Fibroblast of peridontal ligament (primary cell): ENCODE results near the gene TTC8.

Source experiments
- DNase-seq: peaks from one replicate; pipeline ENCODE4 v3.0.0-alpha.2; 2010; ENCODE audit errors: extremely low read depth

Gene TTC8

DNA sequence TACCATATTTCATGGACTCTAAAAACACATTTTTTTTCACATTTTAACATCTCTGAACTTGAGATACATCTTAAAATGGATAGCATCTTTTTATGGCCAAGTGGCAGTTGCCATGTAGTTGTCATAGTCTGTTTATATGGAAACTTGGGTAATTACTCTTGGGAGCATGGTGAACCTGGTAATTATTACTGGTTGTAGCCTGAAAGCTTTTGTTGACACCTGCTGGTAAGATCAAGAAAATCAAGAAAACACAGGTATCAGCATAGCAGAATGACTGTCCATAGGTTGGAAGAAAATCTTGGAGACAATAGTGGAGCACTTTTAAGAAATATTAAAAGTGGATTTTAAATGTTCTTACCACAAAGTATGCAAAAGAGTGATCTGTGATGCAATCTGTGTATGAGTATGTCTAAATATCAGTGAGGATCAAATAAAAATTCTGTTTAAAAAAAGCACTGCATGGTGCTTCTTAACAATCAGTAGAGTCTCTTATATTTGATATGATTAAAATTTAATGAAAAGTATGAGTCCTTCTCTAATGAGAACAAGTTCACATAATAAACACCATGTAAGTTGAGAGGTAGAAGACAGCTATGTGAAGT, 44.2 kb downstream of the TTC8 start:
- peak; percentile 35 for DNase-seq

DNA sequence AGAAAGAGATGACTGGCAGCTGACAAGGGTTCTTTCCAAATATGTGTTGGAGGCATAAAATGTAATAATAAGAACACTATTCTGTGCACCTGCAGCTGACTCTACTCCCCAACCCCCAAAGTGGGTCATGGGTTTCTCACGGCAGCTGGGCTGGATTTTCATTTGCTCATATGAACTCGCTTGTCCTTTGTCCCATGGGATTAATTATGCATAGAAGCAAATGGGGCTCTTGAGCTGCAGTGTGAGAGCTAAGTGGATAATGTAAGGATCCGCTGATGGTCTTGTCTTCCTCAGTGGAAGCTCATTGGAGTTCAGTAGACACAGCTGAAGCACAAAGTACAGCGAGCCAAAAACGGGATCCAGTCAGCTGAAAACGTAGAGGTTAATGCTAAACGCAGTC, 46.3 kb downstream of the TTC8 start:
- no peak for DNase-seq

DNA sequence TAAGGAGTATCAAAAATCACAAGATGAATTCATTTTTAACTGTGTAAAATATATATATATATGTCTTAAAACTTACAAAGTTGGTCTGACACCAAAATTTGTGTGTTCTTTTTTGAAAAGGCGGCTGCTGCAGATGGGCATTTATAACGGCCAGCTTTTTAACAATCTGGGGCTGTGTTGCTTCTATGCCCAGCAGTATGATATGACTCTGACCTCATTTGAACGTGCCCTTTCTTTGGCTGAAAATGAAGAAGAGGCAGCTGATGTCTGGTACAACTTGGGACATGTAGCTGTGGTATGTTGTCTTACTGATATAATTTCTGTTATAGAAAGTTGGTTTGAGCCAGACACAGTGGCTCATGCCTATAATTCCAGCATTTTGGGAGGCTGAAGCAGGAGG, 47.0 kb downstream of the TTC8 start:
- no peak for DNase-seq

GRCh38 chr14:88872976-88873375, 48.5 kb downstream of the TTC8 start:
- DNase-seq, result peak; percentile 16

- no peak for DNase-seq
These were observed 52.7 kb downstream of the TTC8 start for GRCh38 chr14:88877192-88877591.

- DNase-seq, result peak; percentile 70
These were observed 54.6 kb downstream of the TTC8 start for GRCh38 chr14:88879022-88879421.

DNA sequence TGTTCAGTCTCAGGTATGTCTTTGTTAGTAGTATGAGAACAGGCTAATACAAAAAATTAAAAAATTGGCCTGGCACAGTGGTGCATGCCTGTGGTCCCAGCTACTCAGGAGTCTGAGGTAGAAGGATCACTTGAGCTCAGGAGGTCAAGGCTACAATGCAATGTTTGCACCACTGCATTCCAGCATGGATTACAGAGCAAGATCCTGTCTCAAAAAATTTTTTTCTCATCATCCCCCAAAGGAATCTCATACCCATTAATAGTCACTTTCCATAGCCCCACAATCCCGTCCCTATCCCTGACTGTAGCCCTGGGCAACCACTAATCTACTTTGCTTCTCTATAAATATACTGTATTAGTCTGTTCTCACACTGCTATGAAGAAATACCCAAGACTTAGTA, 57.8 kb downstream of the TTC8 start:
- DNase-seq, result no peak

- DNase-seq, result peak; percentile 59
These were observed 70.7 kb downstream of the TTC8 start for GRCh38 chr14:88895116-88895515.

- no peak for DNase-seq
These were observed 76.7 kb downstream of the TTC8 start for GRCh38 chr14:88901189-88901588.

DNA sequence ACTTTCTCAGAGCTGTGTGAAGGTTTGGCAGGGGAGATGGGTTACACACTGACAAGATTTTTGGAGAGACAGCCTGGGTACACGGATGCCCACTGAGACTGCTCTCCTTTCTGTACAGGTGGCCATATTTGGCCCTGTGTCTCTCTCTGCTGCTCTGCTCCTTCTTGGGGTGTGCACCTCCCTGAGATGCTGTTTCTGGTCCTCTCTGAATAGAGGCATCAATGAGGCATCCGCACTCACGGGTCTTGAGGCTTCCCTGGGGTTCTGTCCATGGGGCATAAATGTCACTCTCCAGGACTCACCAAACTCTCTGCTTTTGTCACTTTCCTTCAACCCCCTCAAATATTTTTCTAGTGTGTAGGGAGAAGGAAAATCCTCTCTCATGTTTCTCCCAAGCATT, 77.5 kb downstream of the TTC8 start:
- DNase-seq, result no peak

GRCh38 chr14:88902850-88903249, 78.4 kb downstream of the TTC8 start:
- no peak for DNase-seq

DNA sequence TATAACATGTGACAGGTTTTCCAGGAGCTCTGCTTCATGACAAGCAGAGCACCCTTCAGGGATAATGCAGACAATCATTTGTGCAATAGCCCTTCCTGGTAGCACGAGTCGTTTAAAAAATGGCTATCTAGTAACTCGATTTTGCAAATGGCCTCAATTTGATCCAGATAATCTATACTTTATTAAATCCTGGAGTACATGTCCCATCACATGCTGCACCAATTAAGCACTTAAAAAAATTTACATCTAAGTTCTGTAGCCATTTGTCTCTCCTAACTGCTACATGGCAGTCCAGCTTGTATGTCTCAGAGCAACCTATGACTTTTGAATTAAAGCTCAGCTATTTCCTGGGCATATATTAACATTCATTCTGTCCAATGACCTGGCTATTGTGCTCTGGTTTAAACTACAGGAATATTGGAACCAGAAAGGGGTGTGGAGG, 79.8 kb downstream of the TTC8 start:
- DNase-seq, result no peak

DNA sequence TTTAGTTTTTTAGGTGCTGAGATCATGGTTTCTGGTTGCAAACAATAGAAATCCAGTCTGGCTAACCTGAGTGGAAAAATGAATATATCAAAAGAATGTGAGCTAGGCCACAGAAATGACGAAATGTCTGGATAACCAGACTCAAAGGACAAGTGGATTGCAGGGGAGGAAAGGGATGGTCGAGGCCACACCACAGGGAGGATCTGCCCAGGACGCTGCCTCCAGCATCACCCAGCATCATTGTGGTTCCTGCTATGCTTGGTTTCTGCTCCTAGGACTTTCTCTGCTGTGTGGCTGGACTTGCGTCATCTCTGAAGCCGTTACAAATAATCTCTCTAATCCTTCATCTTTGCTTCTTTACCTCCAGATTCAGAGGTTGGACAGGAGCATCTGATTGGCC, 80.4 kb downstream of the TTC8 start:
- peak; percentile 3 for DNase-seq

GRCh38 chr14:88908216-88908615, 83.8 kb downstream of the TTC8 start:
- DNase-seq, result no peak

DNA sequence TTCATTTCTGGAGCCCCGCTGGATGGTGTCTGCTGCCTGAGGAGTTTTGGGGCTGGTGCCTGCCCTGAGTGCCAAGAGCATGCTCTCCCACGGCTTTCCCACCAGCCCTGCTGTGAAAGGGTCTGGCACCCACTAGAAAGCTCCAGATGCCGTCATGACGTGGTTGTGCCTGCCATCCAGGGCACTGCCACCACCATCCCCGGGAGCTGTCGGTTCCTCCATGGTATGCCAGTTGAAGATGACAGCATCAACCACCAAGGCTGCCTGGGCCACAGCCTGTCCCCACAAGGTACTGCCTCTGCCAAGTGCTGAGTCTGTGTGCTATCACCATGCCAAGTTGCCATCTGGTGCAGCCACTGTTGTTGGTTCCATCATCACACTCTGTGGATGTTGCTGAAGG, 85.9 kb downstream of the TTC8 start:
- DNase-seq, result no peak

- DNase-seq, result no peak
These were observed 87.4 kb downstream of the TTC8 start for GRCh38 chr14:88911809-88912208.

- DNase-seq, result no peak
These were observed 90.5 kb downstream of the TTC8 start for GRCh38 chr14:88914956-88915355.

DNA sequence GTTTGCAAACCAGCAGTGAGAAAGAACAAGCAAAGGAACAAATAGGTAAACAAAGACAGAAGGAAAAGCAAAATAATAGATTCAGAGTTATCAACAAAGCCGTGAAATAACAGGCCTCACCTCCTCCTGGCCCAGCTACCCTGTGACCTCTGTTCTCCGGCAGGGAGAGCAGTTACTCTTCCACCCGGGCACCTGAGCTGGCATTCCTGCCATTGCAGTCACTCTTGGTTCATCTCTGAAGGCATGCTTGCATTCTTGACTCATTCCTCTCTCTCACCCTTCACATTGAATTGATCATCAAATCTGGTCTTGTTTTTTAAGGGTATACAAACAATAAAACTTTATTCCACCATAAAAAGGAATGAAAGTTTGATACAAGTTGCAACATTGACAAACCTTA, 95.1 kb downstream of the TTC8 start:
- DNase-seq, result no peak
